ENCODE measurements around the gene STAG3.
A peak's percentile ranks its signal among the peaks of the same experiment; 100 is the strongest.
"Not testable (repeated sequence)": the region's sequence is repeated elsewhere in the genome, so short reads cannot be mapped to it uniquely, and the experiment has no call there.

STAG3 gene

GRCh38 chr7:100132697-100133151, 45.0 kb upstream of the STAG3 start:
- no peaks in the 10 kb centered on the region for H3K36me3 ChIP-seq (ENCODE audit: control insufficient read depth, insufficient read depth, low read length)
- DNase-seq (ENCODE audit: extremely low read depth, insufficient read length), result no peak

GRCh38 chr7:100137851-100138760, 39.6 kb upstream of the STAG3 start:
- Histone ChIP-seq H3K4me3 (replicated peaks; ENCODE audit: low read depth, low read length) (no peak overlapping the region), H3K27me3 (replicated peaks; ENCODE audit: control insufficient read depth, insufficient read depth, low read length) (no peaks in the 10 kb centered on the region), H3K36me3 (ENCODE audit: control insufficient read depth, insufficient read depth, low read length) (no peaks in the 10 kb centered on the region)
- no peak for DNase-seq (ENCODE audit: extremely low read depth, insufficient read length)
- no peak for TF ChIP-seq CTCF (IDR thresholded peaks at IDR 0.05; ENCODE audit: insufficient read depth, low read length, poor library complexity, severe bottlenecking)

More at GRCh38 chr7:100132697-100133151, 45.0 kb upstream of the STAG3 start:
- peak; percentile 94 for TF ChIP-seq CTCF (IDR thresholded peaks at IDR 0.05; ENCODE audit: insufficient read depth, low read length, poor library complexity, severe bottlenecking)
- no peak overlapping the region for H3K4me3 ChIP-seq (replicated peaks; ENCODE audit: low read depth, low read length)
- no peaks in the 10 kb centered on the region for H3K27me3 ChIP-seq (replicated peaks; ENCODE audit: control insufficient read depth, insufficient read depth, low read length)

- Histone ChIP-seq H3K4me3 (replicated peaks; ENCODE audit: low read depth, low read length) (no peak overlapping the region), H3K36me3 (ENCODE audit: control insufficient read depth, insufficient read depth, low read length) (no peaks in the 10 kb centered on the region), H3K27me3 (replicated peaks; ENCODE audit: control insufficient read depth, insufficient read depth, low read length) (no peaks in the 10 kb centered on the region)
- no peak for TF ChIP-seq CTCF (IDR thresholded peaks at IDR 0.05; ENCODE audit: insufficient read depth, low read length, poor library complexity, severe bottlenecking)
- DNase-seq (ENCODE audit: extremely low read depth, insufficient read length), result no peak
Measured at GRCh38 chr7:100141555-100141949, 36.2 kb upstream of the STAG3 start.

GRCh38 chr7:100142461-100142860, 35.3 kb upstream of the STAG3 start:
- DNase-seq (ENCODE audit: extremely low read depth, insufficient read length), result no peak
- no peak for TF ChIP-seq CTCF (IDR thresholded peaks at IDR 0.05; ENCODE audit: insufficient read depth, low read length, poor library complexity, severe bottlenecking)
- Histone ChIP-seq H3K27me3 (replicated peaks; ENCODE audit: control insufficient read depth, insufficient read depth, low read length) (no peaks in the 10 kb centered on the region), H3K36me3 (ENCODE audit: control insufficient read depth, insufficient read depth, low read length) (no peaks in the 10 kb centered on the region), H3K4me3 (replicated peaks; ENCODE audit: low read depth, low read length) (no peak overlapping the region)

GRCh38 chr7:100146350-100146749, 31.4 kb upstream of the STAG3 start:
- not testable (repeated sequence) for H3K36me3 ChIP-seq (ENCODE audit: control insufficient read depth, insufficient read depth, low read length); H3K4me3 ChIP-seq (replicated peaks; ENCODE audit: low read depth, low read length); DNase-seq (ENCODE audit: extremely low read depth, insufficient read length); H3K27me3 ChIP-seq (replicated peaks; ENCODE audit: control insufficient read depth, insufficient read depth, low read length)

- no peaks in the 10 kb centered on the region for H3K27me3 ChIP-seq (replicated peaks; ENCODE audit: control insufficient read depth, insufficient read depth, low read length)
- DNase-seq (ENCODE audit: extremely low read depth, insufficient read length), result no peak
- TF ChIP-seq CTCF (IDR thresholded peaks at IDR 0.05; ENCODE audit: insufficient read depth, low read length, poor library complexity, severe bottlenecking), result no peak
- H3K36me3 ChIP-seq (ENCODE audit: control insufficient read depth, insufficient read depth, low read length), result peaks cover 3% of the 10 kb centered on the region
- no peak overlapping the region for H3K4me3 ChIP-seq (replicated peaks; ENCODE audit: low read depth, low read length)
Measured at GRCh38 chr7:100147278-100147677, 30.4 kb upstream of the STAG3 start.

Data from GM06990 (cell line).